Fibroblast of pulmonary artery (primary cell): ENCODE data around the gene RASGRF2.

Experiments used
- DNase-seq: peaks from one replicate; pipeline ENCODE4 v3.0.0-alpha.2; 2010; ENCODE audit warnings: low read depth
- H3K4me3 ChIP-seq: replicated peaks from 2 replicates; pipeline ENCODE4 v1.5.1; 2011; ENCODE audit warnings: low read depth, mild to moderate bottlenecking, control low read depth, low read length, moderate library complexity
- TF ChIP-seq, protein P1 (sequence below): IDR thresholded peaks from 2 replicates; pipeline ENCODE4 v1.5.1; 2011; ENCODE audit warnings: mild to moderate bottlenecking, control low read depth, low read length, inconsistent platforms; ENCODE audit errors: missing control alignments

Gene RASGRF2

DNA sequence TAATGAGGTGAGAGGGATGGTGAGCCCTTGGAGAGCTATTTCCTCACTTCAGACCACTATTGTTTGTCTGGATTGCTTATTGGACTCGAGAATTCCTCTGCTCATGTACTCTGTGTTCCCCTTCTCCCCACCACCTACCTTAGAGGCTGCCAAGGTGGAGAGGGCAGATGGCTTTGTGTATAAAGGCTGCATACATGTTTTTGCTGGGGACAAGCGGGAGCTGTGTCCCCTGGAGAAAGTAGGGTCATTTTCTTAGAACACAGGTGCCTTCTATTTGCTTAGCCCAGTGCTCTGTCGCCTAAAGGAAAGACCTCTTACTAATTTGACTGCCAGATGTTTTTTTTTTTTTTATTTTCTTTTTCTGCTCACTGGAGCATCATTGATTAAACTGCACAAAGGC is 29.7 kb downstream of the RASGRF2 start:
- DNase-seq, result no peak
- no peak overlapping the region for H3K4me3 ChIP-seq
- TF ChIP-seq, protein P1, sequence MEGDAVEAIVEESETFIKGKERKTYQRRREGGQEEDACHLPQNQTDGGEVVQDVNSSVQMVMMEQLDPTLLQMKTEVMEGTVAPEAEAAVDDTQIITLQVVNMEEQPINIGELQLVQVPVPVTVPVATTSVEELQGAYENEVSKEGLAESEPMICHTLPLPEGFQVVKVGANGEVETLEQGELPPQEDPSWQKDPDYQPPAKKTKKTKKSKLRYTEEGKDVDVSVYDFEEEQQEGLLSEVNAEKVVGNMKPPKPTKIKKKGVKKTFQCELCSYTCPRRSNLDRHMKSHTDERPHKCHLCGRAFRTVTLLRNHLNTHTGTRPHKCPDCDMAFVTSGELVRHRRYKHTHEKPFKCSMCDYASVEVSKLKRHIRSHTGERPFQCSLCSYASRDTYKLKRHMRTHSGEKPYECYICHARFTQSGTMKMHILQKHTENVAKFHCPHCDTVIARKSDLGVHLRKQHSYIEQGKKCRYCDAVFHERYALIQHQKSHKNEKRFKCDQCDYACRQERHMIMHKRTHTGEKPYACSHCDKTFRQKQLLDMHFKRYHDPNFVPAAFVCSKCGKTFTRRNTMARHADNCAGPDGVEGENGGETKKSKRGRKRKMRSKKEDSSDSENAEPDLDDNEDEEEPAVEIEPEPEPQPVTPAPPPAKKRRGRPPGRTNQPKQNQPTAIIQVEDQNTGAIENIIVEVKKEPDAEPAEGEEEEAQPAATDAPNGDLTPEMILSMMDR, result no peak

DNA sequence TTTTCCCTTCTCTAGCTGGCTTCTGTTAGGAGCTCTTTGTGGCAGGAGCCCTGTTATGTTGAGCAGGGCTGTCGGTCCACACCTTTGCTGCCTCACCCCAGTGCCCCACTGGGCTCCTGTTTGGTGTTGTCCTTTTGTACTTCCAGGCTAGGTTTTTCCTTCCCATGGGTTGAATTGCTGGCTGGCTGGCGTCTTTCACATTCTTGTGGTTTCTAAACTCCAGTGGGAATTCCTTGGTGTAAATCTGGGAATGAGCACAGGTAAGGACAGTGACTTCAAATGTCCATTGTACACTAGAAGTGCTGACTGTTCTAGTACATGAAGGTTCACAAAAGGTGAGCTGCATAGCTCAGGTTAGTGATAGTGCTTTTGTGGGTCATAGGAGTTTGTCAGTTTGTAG is 30.4 kb downstream of the RASGRF2 start:
- DNase-seq, result no peak
- TF ChIP-seq, protein P1, result no peak
- no peak overlapping the region for H3K4me3 ChIP-seq

DNA sequence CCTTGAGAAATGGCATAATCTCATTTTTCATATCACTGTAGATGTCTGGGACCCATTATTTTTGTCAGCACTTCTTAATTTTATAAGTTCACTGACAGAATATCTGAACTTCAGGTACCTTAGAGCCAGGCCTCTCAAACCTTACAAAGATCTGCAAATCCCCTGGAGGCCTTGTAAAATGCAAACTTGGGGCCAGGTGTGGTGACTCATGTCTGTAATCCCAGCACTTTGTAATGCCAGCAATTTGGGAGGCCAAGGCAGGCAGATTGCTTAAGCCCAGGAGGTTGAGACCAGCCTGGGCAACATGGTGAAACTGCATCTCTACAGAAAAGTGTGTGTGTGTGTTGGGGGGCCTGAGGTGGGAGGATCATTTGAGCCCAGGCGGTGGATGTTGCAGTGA is 30.8 kb downstream of the RASGRF2 start:
- TF ChIP-seq, protein P1, result no peak
- no peak for DNase-seq
- no peak overlapping the region for H3K4me3 ChIP-seq

DNA sequence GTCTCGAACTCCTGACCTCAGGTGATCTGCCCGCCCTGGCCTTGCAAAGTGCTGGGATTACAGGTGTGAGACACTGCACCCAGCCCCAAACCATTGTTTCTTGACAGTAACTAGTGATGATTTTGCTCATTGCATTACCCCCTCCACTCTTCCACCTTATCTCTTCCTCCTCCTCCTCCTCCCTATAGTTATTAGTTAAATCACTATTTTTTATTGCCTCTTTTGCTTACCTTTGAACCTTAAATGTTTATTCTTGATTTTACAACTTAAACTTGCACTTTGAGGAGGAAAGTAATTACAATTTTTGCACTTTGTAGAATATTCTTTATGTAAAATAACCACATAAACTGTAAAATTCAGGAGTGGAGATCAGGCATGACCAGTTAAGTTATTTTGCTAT is 35.7 kb downstream of the RASGRF2 start:
- no peak overlapping the region for H3K4me3 ChIP-seq
- no peak for DNase-seq
- TF ChIP-seq, protein P1, result no peak

DNA sequence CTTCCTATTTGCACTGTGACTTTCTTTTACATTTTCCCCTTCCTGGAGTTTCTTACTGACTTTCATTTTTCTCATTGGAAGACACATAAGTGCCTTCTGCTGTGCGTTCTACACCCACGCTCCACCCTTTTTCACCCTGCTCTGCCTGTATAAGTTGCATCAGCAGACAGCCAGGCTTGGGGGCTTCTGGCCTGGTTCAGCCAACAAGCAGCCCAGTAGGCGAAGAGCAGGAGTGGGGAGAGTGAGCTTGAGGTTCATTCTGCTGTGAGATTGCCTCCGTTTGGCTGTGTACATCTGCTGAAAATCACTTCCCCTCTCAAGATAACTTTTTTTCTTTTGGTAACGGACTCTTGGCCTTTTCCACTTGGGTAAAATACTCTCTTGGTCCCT is 38.4 kb downstream of the RASGRF2 start:
- TF ChIP-seq, protein P1, result no peak
- H3K4me3 ChIP-seq, result no peak overlapping the region
- DNase-seq, result no peak

DNA sequence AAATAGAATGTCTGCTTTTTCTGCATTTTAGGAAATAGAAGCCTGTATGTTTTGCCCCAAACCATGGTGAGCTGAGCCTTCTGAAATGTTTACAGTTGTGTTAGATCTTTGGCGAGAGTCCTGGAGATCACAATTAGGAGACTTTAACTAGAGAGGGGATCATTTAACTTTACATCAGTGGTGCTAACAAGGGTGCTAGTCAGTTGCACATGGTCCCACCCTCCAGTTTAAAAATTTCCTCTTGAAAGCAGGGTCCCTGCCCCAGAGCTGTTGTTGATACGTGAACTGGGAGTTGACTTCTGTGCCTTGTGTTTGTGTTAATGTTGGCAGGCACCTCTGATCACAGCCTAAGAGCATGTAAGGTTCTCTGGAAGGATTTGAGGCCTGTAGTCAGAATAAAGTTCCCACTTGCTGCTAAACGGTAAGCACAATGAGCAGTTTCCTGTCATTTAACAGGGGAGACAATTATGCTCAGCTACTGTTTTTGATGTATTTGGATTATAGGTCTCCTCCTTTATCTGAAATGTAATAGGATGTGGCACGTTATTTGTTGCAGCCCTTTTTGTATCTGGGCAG is 43.7 kb downstream of the RASGRF2 start:
- TF ChIP-seq, protein P1, result no peak
- DNase-seq, result no peak
- H3K4me3 ChIP-seq, result no peak overlapping the region

DNA sequence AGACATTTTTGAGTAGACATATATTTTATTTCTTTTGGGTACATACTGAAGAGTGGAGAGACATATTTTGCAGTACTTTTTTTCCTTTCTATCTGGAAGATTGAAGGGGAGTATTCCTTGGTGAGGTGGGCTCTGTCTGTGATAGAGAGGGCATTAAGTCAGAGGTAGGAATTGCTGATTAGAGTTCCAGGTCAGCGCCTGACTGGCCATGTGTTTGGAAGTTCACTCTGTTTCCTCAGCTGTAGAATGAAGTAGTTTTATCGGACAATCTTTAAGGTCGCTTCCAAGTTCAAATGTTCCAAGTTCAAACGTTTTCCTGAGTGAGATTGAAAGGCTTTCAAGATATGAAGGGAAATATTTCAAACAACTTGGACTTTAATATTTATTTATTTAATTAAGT is 45.5 kb downstream of the RASGRF2 start:
- no peak overlapping the region for H3K4me3 ChIP-seq
- DNase-seq, result no peak
- TF ChIP-seq, protein P1, result no peak
